Mesendoderm (in vitro differentiated cells): ENCODE measurements around the gene SH3BP2.

Experiments used
- DNase-seq: peaks from one replicate; pipeline ENCODE4 v3.0.0; 2013
- H2AK5ac ChIP-seq: 2 replicates; pipeline ENCODE4 v1.6.1; 2013; ENCODE audit warnings: low read length, inconsistent platforms
- H2BK120ac ChIP-seq: 2 replicates; pipeline ENCODE4 v1.6.1; 2013; ENCODE audit warnings: low read depth, mild to moderate bottlenecking, low read length, moderate library complexity, mixed read lengths
- H2BK15ac ChIP-seq: replicated peaks from 2 replicates; pipeline ENCODE4 v1.6.1; 2013; ENCODE audit warnings: low read depth, mild to moderate bottlenecking, moderate library complexity
- H2BK5ac ChIP-seq: 2 replicates; pipeline ENCODE4 v1.6.1; 2013; ENCODE audit warnings: low read length, inconsistent platforms
- H3K18ac ChIP-seq: 2 replicates; pipeline ENCODE4 v1.6.1; 2013; ENCODE audit warnings: mild to moderate bottlenecking, low read length, mixed read lengths
- H3K23ac ChIP-seq: one replicate; pipeline ENCODE4 v1.6.1; 2013; ENCODE audit warnings: low read length
- H3K27ac ChIP-seq: 2 replicates; pipeline ENCODE4 v1.5.1; 2013; ENCODE audit warnings: low read depth, mild to moderate bottlenecking, inconsistent platforms, low read length, moderate library complexity
- H3K27me3 ChIP-seq: 2 replicates; pipeline ENCODE4 v1.6.1; 2013; ENCODE audit warnings: low read length, control low read depth, mild to moderate bottlenecking, inconsistent platforms; ENCODE audit not compliant: insufficient read depth, poor library complexity
- H3K36me3 ChIP-seq: 2 replicates; pipeline ENCODE4 v1.6.1; 2013; ENCODE audit warnings: low read length, inconsistent platforms; ENCODE audit not compliant: control insufficient read depth, insufficient read depth
- H3K4ac ChIP-seq: one replicate; pipeline ENCODE4 v1.6.1; 2013; ENCODE audit warnings: low read depth, mild to moderate bottlenecking, low read length, moderate library complexity
- H3K4me1 ChIP-seq: 2 replicates; pipeline ENCODE4 v1.6.1; 2013; ENCODE audit warnings: low read depth, low read length, inconsistent platforms; ENCODE audit not compliant: control insufficient read depth
- H3K4me2 ChIP-seq: 2 replicates; pipeline ENCODE4 v1.6.1; 2013; ENCODE audit warnings: low read length
- H3K4me3 ChIP-seq: 2 replicates; pipeline ENCODE4 v1.5.1; 2013; ENCODE audit warnings: mild to moderate bottlenecking, low read length
- H3K56ac ChIP-seq: one replicate; pipeline ENCODE4 v1.6.1; 2013; ENCODE audit warnings: low read length
- H3K79me1 ChIP-seq: 2 replicates; pipeline ENCODE4 v1.6.1; 2013; ENCODE audit warnings: low read length, inconsistent platforms
- H3K79me2 ChIP-seq: 2 replicates; pipeline ENCODE4 v1.6.1; 2013; ENCODE audit warnings: mild to moderate bottlenecking, low read length; ENCODE audit not compliant: control insufficient read depth, insufficient read depth
- H3K9ac ChIP-seq: 2 replicates; pipeline ENCODE4 v1.6.1; 2013; ENCODE audit warnings: low read length, inconsistent platforms
- H4K5ac ChIP-seq: one replicate; pipeline ENCODE4 v1.6.1; 2013; ENCODE audit warnings: low read length
- H4K8ac ChIP-seq: one replicate; pipeline ENCODE4 v1.6.1; 2013; ENCODE audit warnings: low read depth, mild to moderate bottlenecking, control low read depth, low read length, moderate library complexity
- WGBS: extraction: QIAGEN DNeasy Blood & Tissue Kit; methylation state at CpG from one replicate; pipeline ENCODE4 v1.1.7; 2013; ENCODE audit warnings: low lambda C conversion rate, missing lambda C conversion rate; ENCODE audit not compliant: insufficient coverage; ENCODE audit errors: extremely low coverage; 5-methylcytosine and 5-hydroxymethylcytosine counted together

Gene SH3BP2

GRCh38 chr4:2810388-2810787 is 17.5 kb downstream of the SH3BP2 start:
- H3K18ac ChIP-seq, result no peak overlapping the region
- no peaks in the 10 kb centered on the region for H3K79me2 ChIP-seq
- H3K4ac ChIP-seq, result no peak overlapping the region
- no peak overlapping the region for H2BK15ac ChIP-seq
- peaks cover 5% of the 10 kb centered on the region for H3K4me1 ChIP-seq
- no peak for DNase-seq
- H3K27ac ChIP-seq, result no peak overlapping the region
- no peaks in the 10 kb centered on the region for H3K36me3 ChIP-seq
- no peak overlapping the region for H4K8ac ChIP-seq
- H3K23ac ChIP-seq, result no peak overlapping the region
- no peak overlapping the region for H2BK120ac ChIP-seq
- no peaks in the 10 kb centered on the region for H3K79me1 ChIP-seq
- H3K4me3 ChIP-seq, result no peak overlapping the region
- no peak overlapping the region for H4K5ac ChIP-seq
- no peak overlapping the region for H3K4me2 ChIP-seq
- no peaks in the 10 kb centered on the region for H3K27me3 ChIP-seq
- H2AK5ac ChIP-seq, result no peak overlapping the region
- H2BK5ac ChIP-seq, result no peak overlapping the region
- no peak overlapping the region for H3K56ac ChIP-seq
- H3K9ac ChIP-seq, result no peak overlapping the region
- whole genome bisulfite sequencing, result no CpG with 5 or more reads among the region's 10 CpGs

GRCh38 chr4:2811830-2812611 is 19.1 kb downstream of the SH3BP2 start:
- peak; percentile 76 for DNase-seq

DNA sequence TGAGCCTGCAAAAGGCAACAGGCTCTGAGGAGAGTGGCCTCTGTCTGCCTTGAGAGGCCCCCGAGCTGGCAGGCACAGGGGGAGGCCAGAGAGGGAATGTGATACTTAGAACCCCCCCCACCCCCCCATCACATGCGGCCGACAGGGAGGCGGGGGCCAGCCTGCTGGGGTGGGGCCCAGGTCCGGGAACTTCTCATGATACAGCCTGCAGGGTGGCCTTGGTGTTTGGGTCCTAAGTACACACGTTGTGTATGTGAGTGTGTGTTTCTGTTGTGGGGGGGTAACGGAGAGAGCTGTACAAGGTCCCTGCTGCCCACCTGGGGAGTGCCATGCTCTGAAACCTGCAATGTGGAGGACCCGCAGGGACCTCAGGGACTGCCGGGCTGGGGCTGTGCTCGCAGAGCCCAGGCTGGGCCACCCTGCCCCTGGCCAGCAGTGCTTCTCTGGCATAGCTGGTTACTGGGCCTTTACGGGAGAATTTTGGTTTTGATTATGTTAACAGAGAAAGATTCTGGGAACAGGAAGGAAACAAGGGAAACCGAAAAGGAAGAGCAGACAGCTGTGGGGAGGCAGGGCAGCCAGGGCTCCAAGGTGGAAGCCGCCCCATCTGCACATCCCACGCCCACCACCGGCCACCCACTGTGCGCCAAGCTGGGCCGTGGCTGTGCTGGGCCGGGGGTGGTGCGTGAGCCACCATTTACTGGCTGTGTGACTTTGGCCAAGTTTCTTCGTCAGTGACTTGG is 19.9 kb downstream of the SH3BP2 start:
- no peak overlapping the region for H3K27ac ChIP-seq
- H3K4me2 ChIP-seq, result no peak overlapping the region
- H3K36me3 ChIP-seq, result no peaks in the 10 kb centered on the region
- H2BK120ac ChIP-seq, result no peak overlapping the region
- no peak overlapping the region for H2AK5ac ChIP-seq
- peaks cover 5% of the 10 kb centered on the region for H3K4me1 ChIP-seq
- no peaks in the 10 kb centered on the region for H3K79me2 ChIP-seq
- H3K9ac ChIP-seq, result no peak overlapping the region
- H3K56ac ChIP-seq, result peak overlapping the region; percentile 75
- H4K5ac ChIP-seq, result no peak overlapping the region
- H2BK15ac ChIP-seq, result no peak overlapping the region
- no peak overlapping the region for H4K8ac ChIP-seq
- H3K79me1 ChIP-seq, result no peaks in the 10 kb centered on the region
- no CpG with 5 or more reads among the region's 20 CpGs for WGBS
- no peak for DNase-seq
- H3K18ac ChIP-seq, result peak overlapping the region; percentile 20
- H3K4me3 ChIP-seq, result no peak overlapping the region
- no peak overlapping the region for H3K23ac ChIP-seq
- no peak overlapping the region for H2BK5ac ChIP-seq
- H3K4ac ChIP-seq, result no peak overlapping the region
- no peaks in the 10 kb centered on the region for H3K27me3 ChIP-seq

More at GRCh38 chr4:2811830-2812611, 19.1 kb downstream of the SH3BP2 start:
- Histone ChIP-seq H3K18ac (peak overlapping the region; percentile 20), H2BK5ac (no peak overlapping the region), H2BK15ac (no peak overlapping the region), H3K23ac (no peak overlapping the region), H3K36me3 (no peaks in the 10 kb centered on the region), H3K4me1 (peaks cover 5% of the 10 kb centered on the region), H3K79me1 (no peaks in the 10 kb centered on the region), H3K4me3 (no peak overlapping the region), H3K4me2 (no peak overlapping the region), H4K8ac (no peak overlapping the region), H2BK120ac (no peak overlapping the region), H3K79me2 (no peaks in the 10 kb centered on the region), H3K27ac (no peak overlapping the region), H3K9ac (peak overlapping the region; percentile 32), H2AK5ac (no peak overlapping the region), H3K27me3 (no peaks in the 10 kb centered on the region), H4K5ac (no peak overlapping the region), H3K56ac (peak overlapping the region; percentile 75), H3K4ac (no peak overlapping the region)
- no CpG with 5 or more reads among the region's 21 CpGs for WGBS

DNA sequence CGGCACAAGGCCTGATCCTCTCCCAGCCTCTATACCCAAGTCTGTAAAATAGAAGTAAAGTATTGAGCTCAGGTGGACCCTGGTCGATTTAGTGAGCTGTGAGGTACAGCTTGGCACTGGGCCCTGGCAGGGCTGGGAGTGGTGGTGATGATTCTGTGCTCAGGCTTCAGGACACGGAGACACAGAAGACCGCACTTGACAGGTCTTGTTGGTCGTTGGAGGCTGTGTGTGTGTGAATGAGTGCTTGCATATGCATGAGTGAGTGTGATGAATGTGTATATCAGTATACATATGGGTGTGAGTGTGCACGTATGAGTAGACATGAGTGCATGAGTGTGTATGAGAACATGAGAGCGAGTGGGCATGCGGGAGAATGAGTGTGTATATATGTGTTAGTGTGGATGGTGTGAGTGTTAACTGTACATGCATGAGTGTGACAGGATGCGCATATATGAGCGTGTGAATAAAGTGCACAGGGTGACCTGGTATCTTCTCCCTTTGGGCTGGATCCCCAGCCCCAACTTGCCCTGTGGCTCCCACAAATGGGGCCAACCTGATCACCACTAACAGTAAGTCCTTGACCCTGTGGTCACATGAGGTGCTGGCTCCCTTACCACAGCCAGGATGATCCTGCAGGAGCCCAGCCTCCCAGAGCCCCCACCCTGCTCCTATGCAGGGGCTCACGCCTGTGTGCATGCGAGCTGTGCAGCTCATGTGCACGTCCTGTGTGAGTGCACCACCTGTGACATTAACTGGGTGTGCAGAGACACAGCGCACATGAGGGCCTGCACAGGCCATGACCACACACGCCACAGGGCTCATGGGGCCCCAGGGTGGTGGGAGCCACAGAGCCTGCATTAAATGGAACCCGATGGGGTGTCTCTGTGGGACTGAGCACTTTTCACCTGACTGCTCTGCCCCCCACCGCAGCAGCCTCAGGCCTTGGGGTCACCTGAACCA is 20.8 kb downstream of the SH3BP2 start:
- H3K4me3 ChIP-seq, result no peak overlapping the region

GRCh38 chr4:2814627-2815270 is 21.9 kb downstream of the SH3BP2 start:
- H4K8ac ChIP-seq, result no peak overlapping the region
- no peak overlapping the region for H3K9ac ChIP-seq
- no peak overlapping the region for H3K4ac ChIP-seq
- peaks cover 5% of the 10 kb centered on the region for H3K4me1 ChIP-seq
- H2AK5ac ChIP-seq, result no peak overlapping the region
- H3K18ac ChIP-seq, result no peak overlapping the region
- no peak overlapping the region for H3K27ac ChIP-seq
- no peak overlapping the region for H3K23ac ChIP-seq
- peaks cover 5% of the 10 kb centered on the region for H3K79me1 ChIP-seq
- H2BK120ac ChIP-seq, result no peak overlapping the region
- no peak overlapping the region for H2BK15ac ChIP-seq
- no peak overlapping the region for H3K56ac ChIP-seq
- peaks cover 4% of the 10 kb centered on the region for H3K79me2 ChIP-seq
- H3K4me3 ChIP-seq, result no peak overlapping the region
- no CpG with 5 or more reads among the region's 7 CpGs for whole genome bisulfite sequencing
- no peaks in the 10 kb centered on the region for H3K27me3 ChIP-seq
- H3K36me3 ChIP-seq, result no peaks in the 10 kb centered on the region
- no peak for DNase-seq
- no peak overlapping the region for H2BK5ac ChIP-seq
- H3K4me2 ChIP-seq, result no peak overlapping the region
- H4K5ac ChIP-seq, result no peak overlapping the region

More for the DNA sequence above, 20.8 kb downstream of the SH3BP2 start:
- Histone ChIP-seq H4K5ac (no peak overlapping the region), H3K9ac (no peak overlapping the region), H3K79me2 (no peaks in the 10 kb centered on the region), H3K4ac (no peak overlapping the region), H3K18ac (no peak overlapping the region), H2BK15ac (no peak overlapping the region), H2BK120ac (no peak overlapping the region), H3K4me1 (peaks cover 5% of the 10 kb centered on the region), H3K27me3 (no peaks in the 10 kb centered on the region), H4K8ac (no peak overlapping the region), H2BK5ac (no peak overlapping the region), H3K36me3 (no peaks in the 10 kb centered on the region), H3K27ac (no peak overlapping the region), H2AK5ac (no peak overlapping the region), H3K79me1 (no peaks in the 10 kb centered on the region), H3K56ac (no peak overlapping the region), H3K23ac (no peak overlapping the region), H3K4me2 (no peak overlapping the region)
- WGBS, result 100% methylated on average over 2 of the region's 17 CpGs
- DNase-seq, result no peak
